Left kidney (tissue), 2 donors: Measurements from ENCODE around the gene HSD17B1. TPM values are rescaled to one million over a fixed set of nuclear protein-coding genes. Genes with fewer than 3 reads are reported as not detected.

Experiments
- DNase-seq: peaks from one replicate; pipeline ENCODE4 v3.0.0-alpha.2; 2013
- polyA plus RNA-seq: library from polyadenylated mRNA; unstranded; fragments of 120-200 nt; gene quantifications from one replicate; pipeline ENCODE4 v1.2.1, GENCODE V29; 2013; ENCODE audit not compliant: insufficient read length

Gene HSD17B1
- polyA plus RNA-seq, 1 donor = 4.7 TPM

DNA sequence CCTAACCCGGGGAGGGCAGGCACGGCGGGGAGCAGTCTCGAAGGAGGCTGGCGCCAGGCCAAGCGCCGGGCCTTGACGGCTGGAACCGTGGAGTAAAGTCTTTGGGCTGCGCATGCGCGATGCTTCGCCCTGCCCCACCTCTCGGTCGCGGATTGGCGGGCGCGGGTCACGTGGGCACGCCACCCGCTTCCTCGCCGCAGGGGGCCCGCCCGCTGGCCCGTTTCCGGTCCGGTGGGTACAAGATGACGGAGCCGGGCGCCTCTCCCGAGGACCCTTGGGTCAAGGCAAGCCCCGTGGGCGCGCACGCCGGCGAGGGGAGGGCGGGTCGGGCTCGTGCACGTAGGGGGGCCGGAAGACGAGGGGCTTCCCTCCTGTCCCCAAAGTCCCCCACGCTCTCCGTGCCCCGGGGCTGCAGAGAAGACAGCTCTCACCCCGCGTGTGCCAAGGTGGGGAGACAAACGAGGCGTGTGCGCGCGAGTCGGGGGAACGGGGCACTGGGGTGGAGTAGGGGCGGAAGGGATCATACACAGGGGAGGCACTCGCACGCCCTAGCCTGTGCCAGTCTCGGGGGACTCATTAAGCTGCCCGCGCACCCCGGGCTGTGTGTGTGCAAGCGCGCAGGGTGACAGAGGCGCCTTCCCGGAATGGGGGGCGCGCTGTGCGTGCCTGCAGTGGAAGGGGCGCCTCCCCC, 14.3 kb downstream of the HSD17B1 start, which contains the start of gene MLX:
MLX (plus strand) TSS at position 218 of the 691 bp plus-strand sequence; CDS start at position 243, 25 bp downstream.
- DNase-seq = peak; percentile 85

DNA sequence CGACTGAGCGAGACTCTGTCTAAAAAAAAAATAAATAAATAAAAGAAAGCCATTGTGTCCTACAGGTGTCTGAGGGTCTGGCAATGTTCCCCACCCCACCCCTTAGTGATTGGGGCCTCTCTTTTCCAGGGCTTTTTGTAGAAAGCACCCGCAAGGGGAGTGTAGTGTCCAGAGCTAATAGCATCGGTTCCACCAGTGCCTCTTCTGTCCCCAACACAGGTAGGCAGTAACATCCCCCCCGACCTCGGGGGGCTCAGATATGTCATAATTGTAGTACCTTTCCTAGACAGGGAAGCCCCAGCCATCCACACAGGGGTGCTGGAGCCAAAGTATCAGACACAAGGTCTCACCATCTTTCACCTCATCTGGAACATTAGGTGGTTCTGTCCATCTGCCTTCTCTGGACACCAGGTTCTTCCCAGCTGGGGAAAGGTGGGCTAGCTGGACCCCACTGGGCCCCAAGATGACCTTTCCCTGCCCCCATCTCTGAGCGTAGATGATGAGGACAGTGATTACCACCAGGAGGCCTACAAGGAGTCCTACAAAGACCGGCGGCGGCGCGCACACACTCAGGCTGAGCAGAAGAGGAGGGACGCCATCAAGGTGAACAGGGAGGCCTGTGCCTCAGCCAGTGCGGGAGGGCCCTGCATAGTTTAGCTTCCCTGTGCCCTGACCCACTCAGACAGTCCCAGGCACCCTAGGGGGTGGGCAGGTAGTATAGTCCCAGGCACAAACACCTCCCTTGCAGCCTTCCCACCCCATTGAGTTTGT, 15.8 kb downstream of the HSD17B1 start:
- no peak for DNase-seq

GRCh38 chr17:42571435-42572225, 18.9 kb downstream of the HSD17B1 start:
- no peak for DNase-seq

GRCh38 chr17:42573095-42573494, 20.4 kb downstream of the HSD17B1 start:
- DNase-seq = no peak

DNA sequence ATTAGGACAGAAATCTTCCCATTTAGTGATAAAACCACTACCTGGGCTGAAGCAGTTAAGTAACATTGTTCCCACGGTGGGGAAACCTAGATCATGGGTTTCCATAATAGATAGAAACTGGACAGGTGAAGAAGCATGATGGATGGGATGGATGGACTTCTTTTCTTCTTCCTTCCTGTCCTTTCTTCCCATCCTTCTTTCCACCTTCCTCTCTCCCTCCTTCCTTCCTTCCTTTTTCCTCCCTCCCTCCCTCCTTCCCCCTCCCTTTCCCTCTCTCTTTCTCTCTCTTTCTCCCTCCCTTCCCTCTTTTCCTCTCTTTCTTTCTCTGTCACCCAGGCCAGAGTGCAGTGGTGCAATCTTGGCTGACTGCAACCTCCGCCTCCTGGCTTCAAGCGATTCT, 21.7 kb downstream of the HSD17B1 start:
- DNase-seq = no peak

- no peak for DNase-seq
These were observed 24.4 kb downstream of the HSD17B1 start for GRCh38 chr17:42577140-42577531.

- DNase-seq = peak; percentile 92
These were observed 25.0 kb downstream of the HSD17B1 start, which contains the start of gene PSMC3IP for GRCh38 chr17:42577532-42578281. PSMC3IP (minus strand) TSS chr17:42577729; CDS start chr17:42577686, 43 bp downstream.

- peak; percentile 81 for DNase-seq
These were observed 25.7 kb downstream of the HSD17B1 start for GRCh38 chr17:42578282-42578869.

DNA sequence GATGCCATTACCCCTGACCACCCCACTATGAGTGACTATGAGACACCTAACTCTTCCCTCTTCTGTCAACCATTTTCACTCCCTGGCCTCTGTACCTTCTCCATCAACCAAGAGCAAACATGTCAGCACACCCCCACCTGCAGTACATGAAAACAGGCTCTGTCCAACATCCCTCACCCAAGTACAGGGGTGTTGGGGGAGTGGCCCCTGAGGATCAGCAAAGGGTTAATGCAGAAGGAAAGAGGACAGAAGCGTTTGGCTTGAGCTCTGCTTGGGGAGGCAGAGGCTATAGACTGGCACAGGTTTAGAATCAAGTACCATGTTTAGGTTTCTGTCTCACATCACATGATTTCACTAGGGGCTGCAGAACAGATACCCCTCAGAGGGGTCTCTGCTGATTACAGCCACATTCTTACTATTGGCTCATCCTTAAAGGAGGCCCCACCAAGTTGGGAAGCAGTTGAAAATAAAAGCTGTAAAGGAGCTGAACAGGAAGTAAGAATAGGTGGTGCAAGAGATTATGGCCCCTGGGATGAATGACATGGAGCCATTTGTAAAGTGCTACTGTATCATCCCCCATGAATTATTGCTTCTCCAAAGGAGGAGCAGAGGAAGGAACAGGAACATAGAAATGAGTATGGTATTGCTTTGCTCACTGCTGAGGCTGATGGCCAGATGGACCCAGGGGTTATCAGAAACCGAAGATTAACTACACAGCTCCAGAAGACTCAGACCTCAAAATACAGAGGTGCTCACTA, 27.2 kb downstream of the HSD17B1 start:
- DNase-seq = no peak

- DNase-seq = no peak
These were observed 29.1 kb downstream of the HSD17B1 start for GRCh38 chr17:42581744-42582270.

GRCh38 chr17:42584880-42585279, 32.2 kb downstream of the HSD17B1 start:
- no peak for DNase-seq

DNA sequence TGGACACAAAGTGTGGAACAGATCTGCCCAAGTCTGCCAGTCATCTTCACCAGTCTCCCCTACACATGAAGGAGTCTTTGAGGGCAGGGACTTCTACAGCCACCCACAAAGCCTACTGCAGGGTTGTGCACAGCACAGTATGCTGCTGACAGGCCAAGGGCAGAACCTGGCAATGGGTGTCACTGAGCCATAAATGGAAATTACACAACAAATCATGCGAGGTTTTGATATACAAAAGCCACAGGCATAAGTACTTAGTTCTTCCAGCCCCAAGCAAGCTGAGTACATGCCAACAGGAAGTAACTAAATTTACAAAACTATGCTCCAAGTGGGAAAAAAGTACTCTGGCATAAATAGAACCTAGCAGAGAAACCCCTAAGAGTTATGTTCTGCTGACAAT, 32.6 kb downstream of the HSD17B1 start:
- no peak for DNase-seq

GRCh38 chr17:42586514-42587230, 33.9 kb downstream of the HSD17B1 start:
- DNase-seq = no peak

GRCh38 chr17:42590886-42591285, 38.2 kb downstream of the HSD17B1 start:
- no peak for DNase-seq

- no peak for DNase-seq
These were observed 38.7 kb downstream of the HSD17B1 start for GRCh38 chr17:42591411-42591810.

GRCh38 chr17:42596386-42596785, 43.7 kb downstream of the HSD17B1 start:
- no peak for DNase-seq

DNA sequence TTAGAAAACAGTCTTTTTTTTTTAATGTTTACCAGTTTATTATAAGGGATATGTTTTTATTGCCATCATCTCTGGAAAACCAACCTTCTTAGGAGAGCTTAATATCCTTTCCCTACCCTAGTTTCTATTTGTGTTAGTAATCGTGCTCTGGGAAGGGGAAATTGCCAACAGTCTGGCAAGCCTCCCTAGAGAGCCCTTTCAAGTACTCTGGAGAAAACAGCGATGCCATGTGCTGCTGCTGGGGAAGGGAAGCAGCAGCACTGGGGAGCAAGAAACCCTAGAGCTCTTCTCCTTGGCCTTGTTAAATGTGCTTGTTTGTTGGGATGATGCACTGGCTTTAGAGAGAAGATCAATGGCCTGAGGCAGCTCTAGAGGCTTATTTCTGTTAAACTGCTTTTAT, 46.2 kb downstream of the HSD17B1 start:
- no peak for DNase-seq

- no peak for DNase-seq
These were observed 50.6 kb downstream of the HSD17B1 start for GRCh38 chr17:42603318-42603717.
